HCT116 (cell line): Measurements from ENCODE around the gene NR1H4. TPM values are rescaled to one million over a fixed set of nuclear protein-coding genes. Genes with fewer than 3 reads are reported as not detected.

ENCODE experiments used
- ATAC-seq: fragments of 200-7000 bp; cut with Tn5 transposase; 2 replicates; pipeline ENCODE4 v1.9.1; 2020; ENCODE audit warnings: mild to moderate bottlenecking, moderate library complexity
- BruUV-seq: library from RNA; stranded (reverse); fragments of 400-500 nt; replicated peaks from 2 replicates; lab custom pipeline; 2021; lab: Mats Ljungman, UMichigan
- CTCF ChIA-PET: fragments of 300-600 bp; sonication (Branson Sonifier 250); formaldehyde crosslinking; loops from one replicate; lab custom pipeline; 2021; ENCODE audit warnings: antibody characterized with exemption; lab: Charles Lee
- POLR2A ChIA-PET: fragments of 300-600, 350-600 bp; sonication (Branson Sonifier 250); formaldehyde crosslinking; loops from one replicate; lab custom pipeline; 2021; ENCODE audit warnings: antibody characterized with exemption; lab: Charles Lee
- RAD21 ChIA-PET, 2 experiments: fragments of 300-600 bp; sonication (Branson Sonifier 250); formaldehyde crosslinking; loops; one replicate each; lab custom pipeline; 2023; ENCODE audit warnings: low total read pairs in 2 of 2; ENCODE audit not compliant: uncharacterized antibody in 2 of 2, unreplicated experiment in 2 of 2, low non-redundant PET in 1 of 2; lab: Charles Lee
- DNase-seq: peaks from one replicate; pipeline ENCODE4 v3.0.0-alpha.2; 2010; ENCODE audit warnings: low read depth, low spot score
- H2AFZ ChIP-seq: fragments of 200-600 bp; shearing (Covaris generic), sonication (generic); 2 replicates; pipeline ENCODE4 v1.6.1; 2017; ENCODE audit warnings: low read depth, mixed run types, mixed read lengths, antibody characterized with exemption, low read length; ENCODE audit not compliant: poor library complexity, severe bottlenecking
- H3K27ac ChIP-seq: 2 replicates; pipeline ENCODE4 v1.5.1; 2012; ENCODE audit warnings: low read depth, low read length
- H3K27me3 ChIP-seq: fragments of 200-600 bp; sonication (generic); 2 replicates; pipeline ENCODE4 v1.6.1; 2016; ENCODE audit warnings: mixed run types, low read length, mixed read lengths; ENCODE audit not compliant: insufficient read depth
- H3K36me3 ChIP-seq, 2 experiments: fragments of 200-500 bp in 1 of 2; fragments of 200-600 bp in 1 of 2; sonication (Bioruptor generic) in 1 of 2; sonication (generic) in 1 of 2; 2 replicates each; pipeline versions ENCODE4 v1.5.1 to v1.6.1; 2014 to 2016; ENCODE audit warnings: low read length in 2 of 2, inconsistent platforms in 1 of 2, mixed read lengths in 1 of 2, mixed run types in 1 of 2; ENCODE audit not compliant: insufficient read depth in 2 of 2, control insufficient read depth in 1 of 2
- H3K4me1 ChIP-seq, 2 experiments: fragments of 200-600 bp in 1 of 2; sonication (generic) in 1 of 2; 2 replicates each; pipeline versions ENCODE4 v1.5.1 to v1.6.1; 2012 to 2017; ENCODE audit warnings: low read length in 2 of 2, inconsistent platforms in 1 of 2, mild to moderate bottlenecking in 1 of 2, mixed read lengths in 1 of 2, mixed run types in 1 of 2, moderate library complexity in 1 of 2; ENCODE audit not compliant: insufficient read depth in 2 of 2, control insufficient read depth in 1 of 2
- H3K4me2 ChIP-seq: fragments of 200-600 bp; sonication (generic); 2 replicates; pipeline ENCODE4 v1.6.1; 2017; ENCODE audit warnings: mixed run types, low read length, mixed read lengths
- H3K4me3 ChIP-seq, 2 experiments: fragments of 200-600 bp in 1 of 2; sonication (generic) in 1 of 2; replicated peaks in 1 of 2; 2 replicates each; pipeline ENCODE4 v1.5.1; 2011 to 2016; ENCODE audit warnings: low read length in 2 of 2, control low read depth in 1 of 2, low read depth in 1 of 2, mild to moderate bottlenecking in 1 of 2, mixed read lengths in 1 of 2, mixed run types in 1 of 2
- H3K79me2 ChIP-seq: fragments of 200-600 bp; sonication (generic); 2 replicates; pipeline ENCODE4 v1.6.1; 2017; ENCODE audit warnings: mild to moderate bottlenecking, mixed run types, low read length, moderate library complexity, mixed read lengths; ENCODE audit not compliant: insufficient read depth
- H3K9ac ChIP-seq: fragments of 200-600 bp; sonication (generic); 2 replicates; pipeline ENCODE4 v1.6.1; 2016; ENCODE audit warnings: low read length, mixed read lengths
- H3K9me2 ChIP-seq: fragments of 200-600 bp; sonication (generic), shearing (Covaris generic); 2 replicates; pipeline ENCODE4 v1.6.1; 2017; ENCODE audit warnings: mixed run types, mild to moderate bottlenecking, moderate library complexity; ENCODE audit not compliant: insufficient read depth
- H3K9me3 ChIP-seq, 2 experiments: fragments of 200-500 bp in 1 of 2; fragments of 200-600 bp in 1 of 2; sonication (Bioruptor generic) in 1 of 2; sonication (generic) in 1 of 2; 2 replicates each; pipeline ENCODE4 v1.6.1; 2014 to 2017; ENCODE audit warnings: low read length in 2 of 2, mixed read lengths in 2 of 2, inconsistent platforms in 1 of 2, low read depth in 1 of 2, mild to moderate bottlenecking in 1 of 2, mixed run types in 1 of 2, moderate library complexity in 1 of 2; ENCODE audit not compliant: control insufficient read depth in 1 of 2, insufficient read depth in 1 of 2
- H4K20me1 ChIP-seq: fragments of 200-600 bp; sonication (generic), shearing (Covaris generic); 2 replicates; pipeline ENCODE4 v1.6.1; 2017; ENCODE audit warnings: mixed run types, mild to moderate bottlenecking, moderate library complexity; ENCODE audit not compliant: insufficient read depth
- CEBPB ChIP-seq: IDR thresholded peaks from 2 replicates; pipeline ENCODE4 v1.6.1; 2012; ENCODE audit warnings: low read depth
- EGR1 ChIP-seq: IDR thresholded peaks from 2 replicates; pipeline ENCODE4 v1.6.1; 2012; ENCODE audit warnings: low read depth
- ELF1 ChIP-seq: IDR thresholded peaks from 2 replicates; pipeline ENCODE4 v1.6.1; 2012; ENCODE audit warnings: low read depth, borderline replicate concordance
- EZH2 ChIP-seq: fragments of 200-600 bp; sonication (generic); IDR thresholded peaks from 2 replicates; pipeline ENCODE4 v1.6.1; 2017; ENCODE audit warnings: antibody characterized with exemption, mixed run types
- JUND ChIP-seq: IDR thresholded peaks from 2 replicates; pipeline ENCODE4 v1.6.1; 2012
- POLR2A ChIP-seq: IDR thresholded peaks from 2 replicates; pipeline ENCODE4 v1.7.0; 2011; ENCODE audit warnings: borderline replicate concordance; ENCODE audit not compliant: insufficient read depth, insufficient read length; ENCODE audit errors: extremely low read depth
- POLR2AphosphoS5 ChIP-seq: IDR thresholded peaks from 2 replicates; pipeline ENCODE4 v1.6.1; 2011; ENCODE audit warnings: mild to moderate bottlenecking, low read depth, low read length, moderate library complexity
- SIN3A ChIP-seq: IDR thresholded peaks from 2 replicates; pipeline ENCODE4 v1.6.1; 2012; ENCODE audit warnings: low read depth
- SRF ChIP-seq: IDR thresholded peaks from 2 replicates; pipeline ENCODE4 v1.6.1; 2012; ENCODE audit warnings: low read depth
- TCF7L2 ChIP-seq: IDR thresholded peaks from 2 replicates; pipeline ENCODE4 v1.7.0; 2011; ENCODE audit warnings: borderline replicate concordance, inconsistent platforms; ENCODE audit not compliant: insufficient read depth, insufficient read length; ENCODE audit errors: extremely low read depth
- YY1 ChIP-seq: IDR thresholded peaks from 2 replicates; pipeline ENCODE4 v1.6.1; 2011; ENCODE audit warnings: low read length, low read depth, moderate library complexity, mild to moderate bottlenecking; ENCODE audit not compliant: insufficient replicate concordance; ENCODE audit errors: extremely low read depth
- ZFX ChIP-seq: fragments of 450-650 bp; IDR thresholded peaks from 2 replicates; pipeline ENCODE4 v1.6.1; 2017
- intact Hi-C: fragments of 100-400 bp; cut with micrococcal nuclease; formaldehyde crosslinking; loops from 2 replicates; pipeline ENCODE4 v1.10.0; 2022
- total RNA-seq: library from RNA; stranded (reverse); gene quantifications from one replicate; pipeline ENCODE4 v1.2.1, GENCODE V29; 2021; ENCODE audit not compliant: unreplicated experiment
- TF ChIP-seq, protein P1 (sequence below): IDR thresholded peaks from 2 replicates; pipeline ENCODE4 v1.6.1; 2012
- TF ChIP-seq, protein P2 (sequence below): IDR thresholded peaks from 2 replicates; pipeline ENCODE4 v1.6.1; 2011; ENCODE audit warnings: mild to moderate bottlenecking, low read length, moderate library complexity; ENCODE audit not compliant: insufficient replicate concordance; ENCODE audit errors: extremely low read depth

The NR1H4 gene
- total RNA-seq, 1 experiment from 2014 or later = not detected

DNA sequence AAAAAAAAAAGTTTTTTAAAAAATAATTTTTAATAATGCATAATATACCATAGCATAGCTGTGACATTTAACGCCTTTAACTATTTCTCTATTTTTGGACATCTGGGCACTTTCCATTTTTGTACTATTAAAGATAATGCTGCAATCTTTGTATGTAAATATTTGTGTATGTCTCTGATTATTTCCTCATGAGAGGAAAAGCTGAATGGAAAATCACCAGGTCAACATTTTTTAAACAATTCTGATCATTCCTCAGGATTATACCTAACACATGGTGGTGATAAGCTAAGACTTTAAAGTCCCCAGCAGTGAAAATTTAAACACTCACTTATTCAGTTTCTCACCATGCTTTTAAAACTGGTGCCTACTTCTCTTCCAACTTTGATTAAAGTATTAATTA lies 31.3 kb upstream of the NR1H4 start:
- no TSS peak for BruUV-seq
- no peak overlapping the region for H3K4me2 ChIP-seq
- ChIA-PET POLR2A (no interaction called here), RAD21 (no interaction called here), CTCF (no interaction called here)
- peaks cover 11% of the 10 kb centered on the region; the same call in 1 of the 2 replicates for H3K27me3 ChIP-seq
- no peak overlapping the region for H3K9ac ChIP-seq
- TF ChIP-seq TCF7L2 (no peak), SRF (no peak), ZFX (no peak), EGR1 (no peak), ELF1 (no peak), POLR2AphosphoS5 (no peak), SIN3A (no peak)
- TF ChIP-seq, protein P1, sequence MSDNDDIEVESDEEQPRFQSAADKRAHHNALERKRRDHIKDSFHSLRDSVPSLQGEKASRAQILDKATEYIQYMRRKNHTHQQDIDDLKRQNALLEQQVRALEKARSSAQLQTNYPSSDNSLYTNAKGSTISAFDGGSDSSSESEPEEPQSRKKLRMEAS = no peak
- no peaks in the 10 kb centered on the region for H3K9me3 ChIP-seq
- intact Hi-C loops = no loop called here
- H3K9me2 ChIP-seq = no peaks in the 10 kb centered on the region
- H2AFZ ChIP-seq = no peak overlapping the region
- H3K36me3 ChIP-seq = no peaks in the 10 kb centered on the region
- H3K4me3 ChIP-seq = no peak overlapping the region
- DNase-seq (no peak), ATAC-seq (no peak)
- no peaks in the 10 kb centered on the region for H3K79me2 ChIP-seq
- H4K20me1 ChIP-seq = no peaks in the 10 kb centered on the region
- H3K27ac ChIP-seq = no peak overlapping the region
- no peaks in the 10 kb centered on the region for H3K4me1 ChIP-seq

- BruUV-seq = no TSS peak
- ChIA-PET CTCF (interaction anchor here (0.7 kb wide), 1 partner anchor 119 kb away, joined by 3 read pairs; no protein-coding TSS in a partner anchor), POLR2A (no interaction called here), RAD21 (no interaction called here)
- Histone ChIP-seq H4K20me1 (no peaks in the 10 kb centered on the region), H3K4me2 (no peak overlapping the region), H2AFZ (no peak overlapping the region), H3K4me1 (no peaks in the 10 kb centered on the region), H3K9ac (no peak overlapping the region), H3K27me3 (peaks cover 13% of the 10 kb centered on the region; the same call in 1 of the 2 replicates), H3K4me3 (no peak overlapping the region), H3K9me2 (no peaks in the 10 kb centered on the region), H3K79me2 (no peaks in the 10 kb centered on the region), H3K36me3 (no peaks in the 10 kb centered on the region), H3K9me3 (no peaks in the 10 kb centered on the region), H3K27ac (no peak overlapping the region)
- no peak for ATAC-seq
- TF ChIP-seq, protein P2, sequence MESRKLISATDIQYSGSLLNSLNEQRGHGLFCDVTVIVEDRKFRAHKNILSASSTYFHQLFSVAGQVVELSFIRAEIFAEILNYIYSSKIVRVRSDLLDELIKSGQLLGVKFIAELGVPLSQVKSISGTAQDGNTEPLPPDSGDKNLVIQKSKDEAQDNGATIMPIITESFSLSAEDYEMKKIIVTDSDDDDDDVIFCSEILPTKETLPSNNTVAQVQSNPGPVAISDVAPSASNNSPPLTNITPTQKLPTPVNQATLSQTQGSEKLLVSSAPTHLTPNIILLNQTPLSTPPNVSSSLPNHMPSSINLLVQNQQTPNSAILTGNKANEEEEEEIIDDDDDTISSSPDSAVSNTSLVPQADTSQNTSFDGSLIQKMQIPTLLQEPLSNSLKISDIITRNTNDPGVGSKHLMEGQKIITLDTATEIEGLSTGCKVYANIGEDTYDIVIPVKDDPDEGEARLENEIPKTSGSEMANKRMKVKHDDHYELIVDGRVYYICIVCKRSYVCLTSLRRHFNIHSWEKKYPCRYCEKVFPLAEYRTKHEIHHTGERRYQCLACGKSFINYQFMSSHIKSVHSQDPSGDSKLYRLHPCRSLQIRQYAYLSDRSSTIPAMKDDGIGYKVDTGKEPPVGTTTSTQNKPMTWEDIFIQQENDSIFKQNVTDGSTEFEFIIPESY = no peak
- no peak for TF ChIP-seq YY1
- no peak for TF ChIP-seq CEBPB
- no peak for TF ChIP-seq POLR2A
- TF ChIP-seq SRF = no peak
- no peak for TF ChIP-seq EZH2
- TF ChIP-seq SIN3A = no peak
- TF ChIP-seq JUND = no peak
- no peak for DNase-seq
- intact Hi-C loops = no loop called here
Measured at GRCh38 chr12:100443434-100443833, 30.2 kb upstream of the NR1H4 start.
